Cardiac fibroblast (primary cell): ENCODE data around the gene NDRG2.
A peak's percentile ranks its signal among the peaks of the same experiment; 100 is the strongest.

ENCODE experiments used
- DNase-seq, 2 donors: peaks; one replicate each; pipeline versions ENCODE4 v3.0.0 to v3.0.0-alpha.2; 2010; ENCODE audit warnings: low read depth in 2 of 2
- H3K4me3 ChIP-seq, 2 donors: replicated peaks in 1 of 2; 1 replicate in 1 of 2; 2 replicates in 1 of 2; pipeline ENCODE4 v1.5.1; 2011; ENCODE audit warnings: low read depth in 2 of 2, low read length in 2 of 2, mild to moderate bottlenecking in 2 of 2, moderate library complexity in 1 of 2
- CTCF ChIP-seq: IDR thresholded peaks from one replicate; pipeline ENCODE4 v1.5.1; 2011; ENCODE audit warnings: low read depth, mild to moderate bottlenecking, low read length, inconsistent platforms

NDRG2 gene

GRCh38 chr14:20997564-20997963 is 27.3 kb downstream of the NDRG2 start:
- no peak overlapping the region for H3K4me3 ChIP-seq
- no peak for DNase-seq
- TF ChIP-seq CTCF, result no peak

DNA sequence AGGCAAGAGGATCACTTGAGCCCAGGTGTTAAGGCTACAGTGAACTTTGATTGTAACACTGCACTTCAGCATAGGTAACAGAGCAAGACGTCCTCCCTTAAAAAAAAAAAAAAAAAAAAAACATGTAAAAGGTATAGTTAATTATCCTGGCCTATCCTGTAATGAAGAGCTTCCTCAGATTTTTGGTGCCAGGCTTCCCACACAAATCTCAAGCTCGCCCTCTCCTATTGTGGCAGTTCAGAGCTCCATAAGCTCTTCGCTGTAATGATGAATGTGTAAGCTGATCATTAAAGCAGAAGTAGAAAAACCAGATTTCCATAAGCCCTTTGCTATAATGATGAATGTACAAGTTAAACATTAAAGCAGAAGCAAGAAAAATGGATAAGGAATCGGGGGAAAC is 27.7 kb downstream of the NDRG2 start:
- no peak overlapping the region for H3K4me3 ChIP-seq
- TF ChIP-seq CTCF, result no peak
- no peak for DNase-seq

DNA sequence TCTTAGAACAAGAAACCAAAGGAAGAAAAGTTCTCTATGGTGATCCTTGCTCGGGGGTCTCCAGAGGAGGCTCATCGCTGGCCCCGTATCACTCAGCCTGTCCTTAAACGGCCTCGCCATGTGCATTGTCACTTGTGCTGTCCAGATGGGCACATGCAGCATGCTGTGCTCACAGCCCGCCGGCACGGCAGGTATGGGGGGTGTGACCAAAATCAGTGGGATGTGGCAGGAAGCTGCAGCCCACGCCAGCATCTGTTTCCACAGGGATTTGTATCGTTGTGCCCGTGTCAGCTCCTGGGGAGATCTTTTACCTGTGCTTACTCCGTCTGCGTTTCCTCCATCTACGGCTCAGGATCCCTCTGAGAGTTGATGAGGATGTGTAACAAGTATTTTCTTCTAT is 28.3 kb downstream of the NDRG2 start:
- no peak overlapping the region for H3K4me3 ChIP-seq
- no peak for DNase-seq
- no peak for TF ChIP-seq CTCF

- TF ChIP-seq CTCF, result peak; percentile 41
- peak within 1 kb of the TSS; percentile 89 to 91 for H3K4me3 ChIP-seq
- DNase-seq, result peak; percentile 98 to 99
Measured at GRCh38 chr14:20989787-20990600, 34.9 kb downstream of the NDRG2 start, which contains the start of gene METTL17. TSS of gene METTL17 (plus strand) at chr14:20989980. CDS start at chr14:20990003, 23 bp downstream.

DNA sequence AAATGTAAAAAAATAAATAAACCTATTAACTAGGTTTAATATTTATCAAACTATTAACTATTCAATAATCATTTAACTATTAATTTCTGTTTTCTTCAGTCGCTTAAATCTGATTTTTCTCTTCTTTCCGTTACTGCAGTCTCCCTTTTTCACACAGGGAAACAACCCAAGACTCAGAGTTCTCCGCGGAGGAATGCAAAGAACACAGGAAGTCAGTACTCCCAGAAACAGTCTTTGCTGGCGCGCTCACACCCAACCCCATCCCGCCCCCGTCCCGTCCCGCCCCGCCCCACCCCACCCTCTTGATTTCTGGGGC is 35.4 kb downstream of the NDRG2 start:
- H3K4me3 ChIP-seq, result peak overlapping the region in 1 of 2 donors; percentile 91
- TF ChIP-seq CTCF, result no peak
- no peak for DNase-seq

- H3K4me3 ChIP-seq, result peak overlapping the region in 1 of 2 donors; percentile 91
- no peak for TF ChIP-seq CTCF
- DNase-seq, result no peak
Measured at GRCh38 chr14:20988717-20989470, 36.0 kb downstream of the NDRG2 start.
